HG03045 (cell line): Measurements from ENCODE around the gene FAM20C.
"Not testable (repeated sequence)": the region's sequence is repeated elsewhere in the genome, so short reads cannot be mapped to it uniquely, and the experiment has no call there.

ENCODE experiments used
- ATAC-seq: cut with Tn5 transposase; IDR thresholded peaks from one replicate; pipeline ENCODE4 v1.9.1; 2021; ENCODE audit warnings: mild to moderate bottlenecking, moderate library complexity; ENCODE audit not compliant: unreplicated experiment

The FAM20C gene

DNA sequence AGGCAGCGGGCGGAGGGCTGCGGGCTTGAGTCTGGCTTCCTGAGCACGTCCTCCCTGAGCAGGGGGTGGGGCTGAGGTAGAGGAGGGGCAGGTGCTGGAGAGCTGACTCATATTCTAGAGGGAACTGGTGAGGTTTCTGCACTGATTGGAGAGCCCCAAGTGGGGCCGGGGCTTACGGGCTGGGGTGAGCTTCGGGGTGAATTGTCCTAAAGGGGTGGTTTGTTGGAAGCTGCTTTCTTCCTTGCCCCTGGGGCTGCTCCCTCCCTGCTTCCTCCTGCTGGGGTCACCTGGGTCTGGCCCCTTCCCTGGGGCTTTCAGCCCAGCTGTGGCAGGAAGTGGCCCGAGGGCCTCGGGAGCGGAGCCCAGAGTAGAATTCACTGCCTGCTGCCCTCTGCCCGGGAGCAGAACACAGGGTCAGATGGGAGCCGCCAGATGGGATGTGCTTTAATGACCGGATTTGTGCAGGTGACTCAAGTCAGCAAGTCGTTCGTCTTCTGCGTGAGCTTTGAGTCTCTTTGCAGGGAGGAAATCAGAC is 48.6 kb downstream of the FAM20C start:
- no peak for ATAC-seq

DNA sequence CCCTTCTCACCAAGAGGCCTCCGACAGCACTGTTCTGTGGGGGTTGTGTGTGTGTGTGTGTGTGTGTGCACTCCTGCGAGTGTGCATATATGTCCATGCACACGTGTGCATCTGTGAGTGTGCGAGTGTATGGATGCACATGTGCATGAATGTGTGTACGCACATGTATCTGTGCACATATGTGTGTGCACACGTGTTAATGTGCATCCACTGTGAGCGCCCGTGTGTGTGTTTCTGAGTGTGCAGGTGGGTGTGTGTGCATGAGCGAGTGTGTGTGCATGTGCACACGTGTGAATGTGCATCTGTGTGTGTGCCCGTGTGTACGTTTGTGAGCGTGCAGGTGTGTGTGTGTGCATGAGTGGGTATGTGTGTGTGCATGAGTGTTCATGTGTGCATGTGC is 49.1 kb downstream of the FAM20C start:
- no peak for ATAC-seq

DNA sequence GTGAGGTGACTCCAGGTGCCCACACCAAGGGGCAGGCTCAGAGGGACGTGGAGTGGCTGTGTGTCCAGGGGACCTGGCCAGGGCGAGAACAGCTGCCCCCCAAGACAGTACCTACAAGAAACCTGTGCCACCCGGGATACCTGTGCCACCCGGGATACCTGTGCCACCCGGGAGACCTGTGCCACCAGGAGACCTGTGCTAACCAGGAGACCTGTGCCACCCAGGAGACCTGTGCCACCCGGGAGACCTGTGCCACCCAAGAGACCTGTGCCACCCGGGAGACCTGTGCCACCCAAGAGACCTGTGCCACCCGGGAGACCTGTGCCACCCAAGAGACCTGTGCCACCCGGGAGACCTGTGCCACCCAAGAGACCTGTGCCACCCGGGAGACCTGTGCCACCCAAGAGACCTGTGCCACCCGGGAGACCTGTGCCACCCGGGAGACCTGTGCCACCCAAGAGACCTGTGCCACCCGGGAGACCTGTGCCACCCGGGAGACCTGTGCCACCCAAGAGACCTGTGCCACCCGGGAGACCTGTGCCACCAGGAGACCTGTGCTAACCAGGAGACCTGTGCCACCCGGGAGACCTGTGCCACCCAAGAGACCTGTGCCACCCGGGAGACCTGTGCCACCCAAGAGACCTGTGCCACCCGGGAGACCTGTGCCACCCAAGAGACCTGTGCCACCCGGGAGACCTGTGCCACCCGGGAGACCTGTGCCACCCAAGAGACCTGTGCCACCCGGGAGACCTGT is 50.6 kb downstream of the FAM20C start:
- ATAC-seq: not testable (repeated sequence)

DNA sequence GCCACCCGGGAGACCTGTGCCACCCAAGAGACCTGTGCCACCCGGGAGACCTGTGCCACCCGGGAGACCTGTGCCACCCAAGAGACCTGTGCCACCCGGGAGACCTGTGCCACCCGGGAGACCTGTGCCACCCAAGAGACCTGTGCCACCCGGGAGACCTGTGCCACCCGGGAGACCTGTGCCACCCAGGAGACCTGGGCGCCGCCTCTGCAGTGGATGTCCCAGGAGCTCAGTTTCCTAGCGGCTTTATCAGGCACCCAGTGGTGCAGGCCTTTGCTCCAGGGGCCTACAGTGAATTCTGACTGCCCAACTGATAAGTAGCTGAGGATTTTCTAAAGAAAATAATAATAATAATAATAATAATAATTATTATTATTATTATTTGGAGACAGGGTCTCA is 51.2 kb downstream of the FAM20C start:
- ATAC-seq: not testable (repeated sequence)

- ATAC-seq: no peak
These were observed 52.6 kb downstream of the FAM20C start for GRCh38 chr7:244974-245373.

DNA sequence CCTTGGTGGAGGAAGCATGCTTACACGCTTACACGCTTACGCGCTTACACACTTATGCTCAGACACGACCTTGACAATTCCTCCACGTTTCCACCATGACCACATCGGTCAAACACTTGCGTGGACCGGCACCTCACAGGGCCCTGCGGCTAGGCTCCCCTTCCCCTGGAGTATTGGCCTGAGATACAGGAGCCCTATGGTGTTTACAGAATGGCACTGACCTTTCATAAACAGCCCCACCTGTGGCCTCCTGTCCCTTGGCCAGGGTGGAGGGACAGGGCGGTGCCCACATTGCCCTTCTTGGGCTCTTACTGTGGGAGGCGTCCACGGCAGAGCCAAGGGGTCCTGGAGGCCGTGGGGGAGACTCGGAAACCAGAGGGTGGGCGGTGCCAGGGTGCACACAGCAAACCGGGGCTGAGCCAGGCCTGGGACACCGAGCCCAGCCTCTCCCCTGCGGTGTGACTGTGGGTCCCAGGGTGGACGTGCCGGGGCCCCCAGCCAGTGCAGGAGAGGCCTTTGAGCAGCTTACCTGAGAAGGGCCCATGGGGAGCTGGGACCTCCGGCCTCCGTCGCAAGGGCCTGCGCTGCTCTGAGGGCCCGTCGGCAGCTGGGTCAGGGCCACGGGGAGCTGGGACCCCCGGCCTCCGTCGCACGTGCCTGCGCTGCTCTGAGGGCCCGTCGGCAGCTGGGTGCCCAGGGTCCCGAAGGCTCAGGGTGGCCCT is 53.4 kb downstream of the FAM20C start:
- no peak for ATAC-seq

GRCh38 chr7:246451-246850 is 54.1 kb downstream of the FAM20C start:
- no peak for ATAC-seq

DNA sequence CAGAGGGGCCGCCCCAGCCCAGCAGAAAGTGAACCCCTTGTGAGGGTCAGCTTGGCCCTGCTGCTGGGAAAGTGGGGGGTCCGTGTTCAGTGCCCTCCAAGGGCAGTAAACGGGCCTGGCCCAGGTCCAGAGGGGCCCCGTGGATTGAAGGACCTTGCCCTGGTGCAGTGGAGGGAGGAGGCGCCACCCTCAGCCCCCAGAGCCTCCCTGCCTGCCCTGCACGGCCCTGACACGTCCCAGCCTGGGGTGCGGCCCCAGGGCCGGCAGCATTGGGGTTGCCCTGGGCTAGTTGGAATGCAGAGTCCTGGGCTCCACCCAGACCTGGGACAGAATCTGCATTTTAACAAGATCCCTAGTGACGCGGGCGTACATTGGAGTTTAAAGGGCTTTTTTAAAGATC is 54.8 kb downstream of the FAM20C start:
- ATAC-seq: no peak

DNA sequence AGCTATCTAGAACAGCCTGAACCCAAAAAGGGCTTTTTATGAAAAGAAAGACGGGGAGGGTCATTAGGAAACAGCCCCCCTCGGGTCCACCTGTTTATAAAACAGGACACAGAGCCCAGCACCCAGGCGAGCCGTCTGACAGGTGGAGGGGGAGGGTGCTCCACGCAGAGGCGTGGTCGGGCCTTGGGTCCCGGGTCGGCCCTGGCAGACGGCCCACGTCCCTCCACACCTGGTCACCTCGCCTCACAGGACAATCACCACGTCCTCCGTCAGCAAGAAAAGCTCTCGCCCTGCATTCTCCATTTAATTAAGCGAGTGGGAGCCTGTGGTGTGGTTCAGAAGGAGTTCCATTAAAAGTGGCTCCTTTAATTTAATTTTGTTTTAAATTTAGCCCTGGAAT is 55.3 kb downstream of the FAM20C start:
- ATAC-seq: no peak

- ATAC-seq: no peak
These were observed 56.5 kb downstream of the FAM20C start for GRCh38 chr7:248732-249435.

DNA sequence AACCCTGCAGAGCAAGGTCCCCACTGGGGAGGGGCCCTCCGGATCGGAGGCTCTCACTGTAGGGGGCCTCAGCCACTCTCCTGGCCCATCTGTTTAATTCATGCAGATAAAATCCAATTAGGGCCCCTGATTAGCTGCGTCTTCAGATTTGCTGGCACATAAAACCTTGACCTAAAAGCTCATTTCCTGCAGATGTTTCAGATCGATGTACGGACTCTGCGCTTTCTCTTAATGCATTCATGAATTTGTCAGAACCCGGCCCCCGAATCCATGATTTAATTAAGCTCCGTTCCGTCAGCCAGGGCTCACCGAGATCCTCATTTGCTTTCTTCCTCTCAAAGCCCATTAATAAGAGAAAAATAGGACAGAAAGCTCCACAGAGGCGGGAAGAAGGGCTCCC is 57.6 kb downstream of the FAM20C start:
- no peak for ATAC-seq

GRCh38 chr7:250523-250922 is 58.2 kb downstream of the FAM20C start:
- no peak for ATAC-seq

DNA sequence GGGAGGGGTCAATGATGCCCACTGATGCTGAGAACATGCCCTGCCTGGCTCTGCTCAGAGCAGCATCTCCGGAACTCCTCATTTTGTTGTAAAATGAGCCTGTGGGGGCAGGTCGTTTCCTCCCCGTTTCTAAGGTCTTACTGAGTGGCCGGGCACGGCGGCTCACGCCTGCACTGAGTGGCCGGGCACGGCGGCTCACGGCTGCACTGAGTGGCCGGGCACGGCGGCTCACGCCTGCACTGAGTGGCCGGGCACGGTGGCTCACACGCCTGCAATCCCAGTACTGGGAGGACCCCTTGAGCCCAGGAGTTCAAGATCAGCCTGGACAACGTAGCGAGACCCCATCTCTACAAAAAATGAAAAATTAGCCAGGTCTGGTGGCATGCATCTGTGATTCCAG is 58.6 kb downstream of the FAM20C start:
- ATAC-seq: no peak

DNA sequence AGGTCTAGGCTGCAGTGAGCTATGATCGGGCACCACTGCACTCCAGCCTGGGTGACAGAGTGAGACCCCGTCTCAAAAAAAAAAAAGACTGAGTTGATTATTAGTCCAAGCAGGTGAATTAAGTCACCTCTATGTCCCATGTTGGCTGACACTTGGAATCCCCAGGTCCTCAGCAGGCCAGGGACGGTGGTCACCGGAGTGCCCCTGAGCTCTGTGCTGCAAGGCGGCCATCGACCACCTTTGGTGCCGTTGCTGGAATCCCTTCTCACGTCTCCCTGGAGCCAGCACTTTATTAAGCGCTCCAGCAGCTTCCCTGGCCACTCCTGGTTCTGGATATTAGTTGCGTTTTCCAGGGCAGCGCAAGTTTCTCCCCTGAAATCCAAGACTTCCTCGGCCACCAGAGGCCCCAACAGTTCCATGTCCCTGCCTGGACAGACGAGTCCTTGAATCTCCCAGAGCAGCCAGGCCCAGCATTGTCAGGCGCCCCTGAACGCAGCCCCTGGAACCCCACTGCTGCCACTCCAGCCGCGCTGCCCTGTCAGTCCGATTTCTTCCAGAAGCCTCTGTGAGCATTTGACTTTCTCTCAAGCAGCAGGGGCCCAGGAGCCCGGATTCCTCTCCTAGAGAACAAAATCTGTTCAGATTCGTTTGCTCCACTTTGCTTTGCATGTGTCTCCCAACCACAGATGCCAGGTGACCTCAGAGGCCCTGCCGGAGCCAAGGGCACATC is 59.2 kb downstream of the FAM20C start:
- ATAC-seq: no peak

GRCh38 chr7:252216-252965 is 60.0 kb downstream of the FAM20C start:
- no peak for ATAC-seq

DNA sequence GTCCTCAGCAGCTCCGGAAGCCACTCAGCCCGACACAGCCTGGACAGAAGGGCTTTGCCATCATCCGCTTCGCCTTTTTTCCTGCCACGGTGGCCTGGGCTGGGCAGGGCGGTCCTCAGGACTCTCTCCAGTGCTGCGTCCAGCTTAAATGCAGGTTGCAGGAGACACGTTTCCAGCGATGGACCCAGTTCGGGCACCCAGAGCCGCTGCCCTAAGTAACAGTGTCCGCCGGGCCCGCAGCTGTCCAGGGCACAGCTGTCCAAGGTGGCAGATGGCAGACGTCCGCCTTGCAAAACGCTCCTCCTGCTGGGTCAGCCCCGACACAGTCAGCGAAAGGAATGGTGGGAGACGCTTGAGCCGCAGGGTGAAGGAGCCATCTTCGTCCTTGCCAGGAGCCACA is 60.6 kb downstream of the FAM20C start:
- no peak for ATAC-seq

DNA sequence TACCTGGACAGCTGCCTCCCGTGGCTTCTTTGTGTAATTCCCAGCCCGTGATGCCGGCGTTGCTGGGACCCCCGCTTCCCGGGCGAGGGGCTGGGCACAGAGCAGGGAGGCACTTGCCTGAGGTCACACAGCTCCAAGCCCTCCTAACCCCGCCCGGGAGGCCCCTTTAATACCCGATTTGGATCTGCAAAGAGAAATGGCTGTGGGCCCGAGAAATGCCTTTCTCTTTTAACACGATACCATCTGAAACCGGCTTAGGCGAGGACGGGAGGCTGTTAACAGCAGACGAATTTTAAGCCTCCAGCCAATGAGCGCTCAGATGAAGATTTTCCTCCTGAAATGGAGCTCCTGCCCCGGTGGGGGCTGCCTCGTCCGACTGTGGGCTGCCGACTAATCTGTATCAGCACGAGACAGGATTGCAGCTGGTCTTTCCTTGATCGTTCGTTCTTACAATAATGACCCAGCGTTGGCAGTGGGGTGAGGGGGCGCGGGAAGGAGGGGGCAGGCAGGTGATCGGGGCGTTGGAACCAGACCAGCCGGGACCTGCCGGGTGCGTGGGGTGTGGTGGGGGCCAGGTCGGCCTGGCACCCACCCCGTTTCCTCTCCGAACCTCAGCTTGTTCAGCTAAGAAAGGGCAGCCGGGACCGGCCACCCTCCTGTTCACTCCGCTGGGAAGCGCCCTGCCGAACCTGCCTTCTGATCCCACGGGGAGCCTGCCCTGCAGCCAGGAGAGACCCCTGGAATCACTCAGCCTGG is 61.4 kb downstream of the FAM20C start:
- no peak for ATAC-seq

DNA sequence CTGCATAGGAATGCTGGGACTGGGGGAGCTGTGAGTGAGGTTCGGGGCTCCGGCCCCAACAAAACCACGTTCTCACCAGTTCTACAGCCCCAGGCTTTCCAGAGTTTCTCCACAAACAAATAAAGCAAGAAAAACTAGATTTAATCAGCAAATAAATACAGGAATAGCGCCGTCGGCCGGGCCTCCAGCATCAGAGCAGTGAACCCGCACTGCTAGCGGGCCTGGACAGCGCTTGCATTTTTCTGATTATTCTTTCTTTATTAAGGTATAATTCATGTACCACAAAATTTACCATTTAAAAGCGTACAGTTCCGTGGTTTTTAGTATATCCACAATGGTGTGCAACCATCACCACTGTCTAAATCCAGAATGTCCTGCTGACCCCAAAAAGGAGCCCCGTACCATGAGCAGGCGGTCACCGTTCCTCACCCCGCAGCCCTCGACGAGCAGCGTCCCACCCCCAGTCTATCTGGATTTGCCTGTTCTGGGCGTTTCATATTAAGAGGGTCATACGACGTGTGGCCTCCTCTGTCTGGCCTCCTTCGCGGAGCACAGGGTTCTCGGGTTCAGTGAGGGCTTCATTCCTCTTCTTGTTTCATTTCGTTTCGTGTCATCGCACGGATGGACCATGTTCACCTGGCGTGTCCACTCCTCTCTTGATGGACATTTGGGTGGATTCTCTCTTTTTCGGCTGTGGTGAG is 62.1 kb downstream of the FAM20C start:
- ATAC-seq: no peak

DNA sequence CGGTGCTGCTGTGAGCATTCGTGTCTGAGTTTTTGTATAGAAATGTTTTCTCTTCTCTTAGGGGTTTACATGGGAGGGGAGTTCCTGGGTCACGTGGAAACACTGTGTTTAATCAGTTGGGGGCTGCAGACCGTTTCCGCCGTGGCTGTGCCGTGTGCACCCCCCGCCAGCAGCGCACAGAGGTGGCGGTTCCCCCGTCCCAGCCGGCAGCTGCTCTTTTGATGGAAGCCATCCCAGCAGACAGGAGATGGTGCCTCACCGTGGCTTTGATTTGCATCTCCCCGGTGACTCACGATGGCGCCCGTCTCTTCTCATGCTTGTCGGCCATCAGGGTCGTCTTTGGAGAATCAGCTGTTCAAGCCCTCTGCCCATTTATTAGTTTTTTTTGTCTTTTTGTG is 62.7 kb downstream of the FAM20C start:
- no peak for ATAC-seq
